Measurements from ENCODE around the gene PPP1CA. TPM values are rescaled to one million over a fixed set of nuclear protein-coding genes. Genes with fewer than 3 reads are reported as not detected.
"Not testable (repeated sequence)": the region's sequence is repeated elsewhere in the genome, so short reads cannot be mapped to it uniquely, and the experiment has no call there.

Gene PPP1CA
- total RNA-seq, 1 donor from 2014 or later: 239 TPM

DNA sequence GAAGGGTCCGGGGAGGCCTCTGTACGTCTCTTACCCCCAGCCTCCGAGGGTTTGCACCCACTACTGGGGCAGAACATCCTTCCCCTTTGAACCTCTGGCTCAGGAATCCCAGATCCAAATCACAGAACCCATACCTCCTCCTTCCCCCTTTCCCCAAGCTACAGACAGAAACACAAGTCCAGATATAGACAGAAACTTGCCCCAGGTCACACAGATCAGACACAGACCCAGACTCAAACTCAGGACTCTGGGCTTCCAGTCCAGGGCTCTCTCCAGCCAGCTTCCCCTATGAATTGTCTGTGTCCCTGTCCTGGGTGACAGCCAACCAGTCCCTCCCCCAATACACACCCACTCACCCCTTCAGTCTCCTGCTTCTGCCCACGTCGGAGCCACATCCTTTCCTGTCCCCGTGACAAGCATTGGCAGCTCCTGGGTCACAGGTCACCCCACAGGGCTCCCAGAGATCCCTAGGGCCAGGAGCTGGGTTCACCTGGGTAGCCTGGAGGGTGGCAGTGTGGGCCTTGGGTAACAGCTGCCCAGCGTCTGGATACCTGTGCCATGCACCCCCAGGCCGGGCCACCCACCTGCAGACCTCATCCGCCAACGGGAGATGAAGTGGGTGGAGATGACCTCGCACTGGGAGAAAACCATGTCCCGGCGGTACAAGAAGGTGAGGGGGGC is 3.0 kb upstream of the PPP1CA start:
- DNase-seq (ENCODE audit: low read depth, low spot score): no peak

DNA sequence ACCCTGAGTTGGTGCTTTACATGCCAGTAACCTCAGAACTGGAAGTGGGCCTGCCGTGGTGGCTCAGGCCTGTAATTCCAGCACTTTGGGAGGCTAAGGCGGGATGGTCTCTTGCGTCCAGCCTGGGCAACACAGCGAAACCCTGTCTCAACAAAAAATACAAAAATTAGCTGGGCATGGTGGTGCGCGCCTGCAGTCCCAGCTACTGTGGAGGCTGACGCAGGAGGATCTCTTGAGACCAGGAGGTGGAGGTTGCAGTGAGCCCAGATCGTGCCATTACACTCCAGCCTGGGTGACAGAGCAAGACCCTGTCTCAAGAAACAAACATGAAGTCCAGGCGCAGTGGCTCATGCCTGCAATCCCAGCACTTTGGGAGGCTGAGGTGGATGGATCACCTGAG is 1.4 kb upstream of the PPP1CA start:
- DNase-seq (ENCODE audit: low read depth, low spot score): not testable (repeated sequence)

DNA sequence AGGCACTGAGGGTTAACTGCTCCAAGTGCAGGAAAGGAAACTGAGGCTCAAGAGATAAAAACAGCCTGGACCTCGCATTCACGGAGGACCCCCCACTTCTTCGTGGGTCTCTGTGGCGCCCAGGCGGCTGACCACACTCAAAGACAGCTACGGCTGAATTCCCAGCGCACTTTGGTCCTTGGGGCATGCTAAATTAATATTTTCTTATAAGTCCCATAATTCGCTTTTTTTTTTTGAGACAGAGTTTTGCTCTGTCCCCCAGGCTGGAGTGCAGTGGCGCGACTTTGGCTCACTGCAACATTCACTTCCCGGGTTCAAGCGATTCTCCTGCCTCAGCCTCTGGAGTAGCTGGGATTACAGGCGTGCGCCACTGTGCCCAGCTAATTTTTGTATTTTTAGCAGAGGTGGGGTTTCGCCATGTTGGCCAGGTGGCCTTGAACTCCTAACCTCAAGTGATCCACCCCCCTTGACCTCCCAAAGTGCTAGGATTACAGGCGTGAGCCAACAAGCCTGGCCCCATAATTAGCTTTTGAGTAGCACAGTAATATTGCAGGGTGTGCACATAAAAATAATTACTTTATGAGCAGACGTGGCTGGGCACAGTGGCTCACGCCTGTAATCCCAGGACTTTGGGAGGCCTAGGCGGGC is 658 bp upstream of the PPP1CA start:
- DNase-seq (ENCODE audit: low read depth, low spot score): not testable (repeated sequence)

DNA sequence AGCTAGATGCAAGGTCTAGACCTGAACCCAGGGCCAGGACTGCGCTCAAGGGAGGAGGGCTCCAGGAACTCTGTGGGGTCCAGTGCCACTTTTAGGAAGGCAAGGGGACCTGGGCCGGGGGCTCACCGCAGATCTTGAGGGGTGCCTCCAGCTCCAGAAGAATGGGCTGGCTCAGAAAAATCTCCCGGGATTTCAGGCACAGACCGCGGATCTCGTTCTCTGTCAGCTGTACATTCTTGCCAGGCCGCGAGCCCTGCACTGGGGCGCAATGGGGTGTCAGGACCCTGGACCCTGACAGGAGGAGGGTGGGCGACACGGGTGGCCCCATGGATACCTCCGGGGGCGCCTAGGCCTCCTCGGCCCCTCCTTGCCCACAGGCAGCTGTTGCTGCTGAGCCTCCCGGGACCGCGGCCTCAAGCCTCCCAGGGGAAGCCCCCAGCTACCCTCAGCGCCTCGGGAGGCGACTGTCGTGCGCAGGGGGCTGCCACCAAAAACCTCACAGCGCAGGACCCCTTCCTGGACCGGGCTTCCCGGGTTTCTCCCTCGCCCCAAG is 640 bp downstream of the PPP1CA start:
- no peak for DNase-seq (ENCODE audit: low read depth, low spot score)

DNA sequence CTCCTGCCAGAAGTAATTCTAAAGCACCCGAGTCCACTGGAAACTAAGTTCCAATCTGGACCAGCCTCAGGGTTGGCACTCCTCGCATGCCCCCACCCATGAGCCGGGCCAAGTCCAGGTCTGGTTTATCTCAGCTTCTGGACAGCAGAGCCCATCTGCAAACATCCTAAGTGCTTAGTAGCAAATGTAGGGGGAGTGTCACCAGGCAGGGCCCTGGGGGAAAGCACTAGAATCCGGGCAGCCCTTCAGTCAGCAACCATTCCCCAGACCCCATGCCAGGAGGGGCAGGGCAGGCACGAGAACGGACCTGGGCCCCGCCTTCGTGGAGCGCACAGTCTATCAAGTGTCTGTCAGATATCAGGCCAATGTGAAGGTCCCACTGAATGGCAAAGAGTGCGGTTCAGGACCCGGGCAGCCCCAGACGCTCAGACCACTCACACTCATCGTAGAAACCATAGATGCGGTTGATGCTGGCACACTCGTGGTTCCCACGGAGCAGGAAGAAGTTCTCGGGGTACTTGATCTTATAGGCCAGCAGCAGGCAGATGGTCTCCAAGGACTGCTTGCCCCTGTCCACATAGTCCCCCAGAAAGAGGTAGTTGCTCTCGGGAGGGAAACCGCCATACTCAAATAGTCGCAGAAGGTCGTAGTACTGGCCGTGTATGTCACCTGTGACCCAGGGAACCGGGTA is 1.3 kb downstream of the PPP1CA start:
- no peak for DNase-seq (ENCODE audit: low read depth, low spot score)

DNA sequence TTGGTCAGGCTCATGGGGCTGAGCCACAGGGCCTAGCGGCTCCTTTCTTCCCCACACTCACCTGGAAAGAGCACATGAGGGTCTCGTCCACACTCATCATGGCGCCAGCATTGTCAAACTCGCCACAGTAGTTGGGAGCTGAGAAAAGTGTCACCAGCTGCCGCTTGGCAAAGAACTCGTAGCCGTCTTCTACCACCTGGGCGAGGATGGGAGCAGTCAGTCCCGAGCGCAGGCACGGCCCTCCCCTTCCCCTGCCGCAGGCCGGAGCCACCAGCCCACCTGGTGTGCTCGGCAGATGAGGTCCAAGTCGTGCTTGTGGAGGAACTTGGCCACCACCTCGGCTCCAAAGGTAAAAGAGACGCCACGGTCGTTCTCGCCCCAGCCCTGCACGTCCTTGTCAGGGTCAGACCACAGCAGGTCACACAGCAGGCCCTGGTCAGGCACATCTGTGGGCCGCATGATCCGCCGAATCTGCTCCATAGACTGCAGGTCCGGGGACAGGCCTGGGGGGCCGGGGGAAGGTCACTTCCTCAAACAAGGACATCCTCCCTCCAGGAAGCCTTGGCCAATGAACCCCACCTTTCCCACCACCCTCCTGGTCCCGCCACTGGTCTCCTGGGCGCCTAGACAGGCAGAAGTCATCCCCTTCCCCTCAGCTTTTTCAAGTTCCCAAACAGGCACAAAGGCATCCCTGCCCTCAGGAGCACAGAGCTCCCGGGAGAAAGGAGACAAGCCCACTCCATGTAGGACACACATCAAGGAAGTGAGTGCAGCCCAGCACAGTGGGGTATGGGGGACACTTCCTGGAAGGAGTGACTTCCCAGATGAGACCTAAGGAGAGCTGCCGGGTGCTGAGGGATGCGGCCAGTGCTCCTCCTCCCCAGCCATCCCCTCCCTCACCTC is 2.7 kb downstream of the PPP1CA start:
- no peak for DNase-seq (ENCODE audit: low read depth, low spot score)

DNA sequence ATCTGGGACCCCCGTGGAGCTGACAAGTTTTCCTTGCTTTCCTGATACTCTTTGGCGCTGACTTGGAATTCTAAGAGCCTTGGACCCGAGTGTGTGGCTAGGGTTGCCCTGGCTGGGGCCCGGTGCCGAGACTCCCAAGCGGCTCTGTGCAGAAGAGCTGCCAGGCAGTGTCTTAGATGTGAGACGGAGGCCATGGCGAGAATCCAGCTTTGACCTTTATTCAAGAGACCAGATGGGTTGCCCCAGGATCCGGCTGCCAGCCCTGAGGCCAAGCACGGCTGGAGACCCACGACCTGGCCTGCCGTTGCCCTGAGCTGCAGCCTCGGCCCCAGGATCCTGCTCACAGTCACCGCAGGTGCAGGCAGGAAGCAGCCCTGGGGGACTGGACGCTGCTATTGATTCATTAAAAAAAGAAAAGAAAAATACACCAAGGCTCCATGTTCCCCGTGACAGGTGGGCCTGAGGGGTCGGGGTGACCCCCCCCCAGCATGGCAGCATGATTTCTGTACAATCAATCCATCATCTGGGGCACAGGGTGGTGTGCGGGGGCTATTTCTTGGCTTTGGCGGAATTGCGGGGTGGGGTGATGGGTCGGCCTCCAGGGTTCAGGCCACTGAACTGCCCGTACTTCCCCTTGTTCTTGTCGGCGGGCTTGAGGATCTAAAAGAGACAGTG is 3.5 kb downstream of the PPP1CA start:
- DNase-seq (ENCODE audit: low read depth, low spot score): no peak

DNA sequence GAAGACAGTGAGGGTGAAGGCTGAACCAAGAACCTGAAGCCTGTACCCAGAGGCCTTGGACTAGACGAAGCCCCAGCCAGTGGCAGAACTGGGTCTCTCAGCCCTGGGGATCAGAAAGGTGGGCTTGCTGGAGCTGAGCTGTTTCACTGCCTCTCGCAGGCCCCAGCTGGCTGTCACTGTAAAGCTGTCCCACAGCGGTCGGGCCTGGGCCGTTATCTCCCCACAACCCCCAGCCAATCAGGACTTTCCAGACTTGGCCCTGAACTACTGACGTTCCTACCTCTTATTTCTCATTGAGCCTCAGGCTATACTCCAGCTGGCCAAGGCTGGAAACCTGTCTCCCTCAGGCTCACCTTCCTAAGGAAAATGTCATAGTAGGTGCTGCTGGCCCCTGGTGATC is 4.1 kb downstream of the PPP1CA start:
- DNase-seq (ENCODE audit: low read depth, low spot score): no peak

DNA sequence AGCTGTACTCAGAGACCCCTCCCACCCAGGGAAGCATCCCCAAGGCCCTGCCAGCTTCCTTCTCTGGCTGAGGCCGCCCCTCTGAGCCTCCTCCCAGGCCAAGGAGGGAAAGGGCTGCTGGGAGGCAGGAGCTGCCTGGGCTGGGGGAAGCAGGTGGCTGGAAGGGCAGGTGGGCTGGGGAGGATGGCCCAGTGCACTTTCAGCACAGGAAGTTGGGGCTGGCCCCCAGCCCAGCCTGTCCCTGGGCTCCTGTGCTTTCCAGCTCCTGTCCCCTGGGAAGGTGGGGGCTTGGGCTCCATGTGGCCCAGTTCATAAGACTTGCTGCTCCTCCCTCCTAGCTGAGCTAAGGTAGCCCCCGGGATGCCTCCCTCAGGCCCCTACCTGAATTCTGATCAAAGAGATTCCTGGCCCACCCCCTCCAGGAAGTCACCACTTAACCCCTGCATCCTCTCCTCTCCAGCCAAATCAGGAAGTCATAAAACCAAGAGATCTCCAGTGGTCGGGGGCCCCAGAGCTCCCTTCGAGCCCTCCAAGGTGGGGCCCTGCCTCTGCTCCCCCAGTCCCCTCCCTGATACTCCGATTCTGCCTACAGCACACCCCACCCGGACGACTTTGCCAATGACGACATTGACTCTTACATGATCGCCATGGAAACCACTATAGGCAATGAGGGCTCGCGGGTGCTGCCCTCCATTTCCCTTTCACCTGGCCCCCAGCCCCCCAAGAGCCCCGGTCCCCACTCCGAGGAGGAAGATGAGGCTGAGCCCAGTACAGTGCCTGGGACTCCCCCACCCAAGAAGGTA is 4.9 kb downstream of the PPP1CA start:
- DNase-seq (ENCODE audit: low read depth, low spot score): no peak

DNA sequence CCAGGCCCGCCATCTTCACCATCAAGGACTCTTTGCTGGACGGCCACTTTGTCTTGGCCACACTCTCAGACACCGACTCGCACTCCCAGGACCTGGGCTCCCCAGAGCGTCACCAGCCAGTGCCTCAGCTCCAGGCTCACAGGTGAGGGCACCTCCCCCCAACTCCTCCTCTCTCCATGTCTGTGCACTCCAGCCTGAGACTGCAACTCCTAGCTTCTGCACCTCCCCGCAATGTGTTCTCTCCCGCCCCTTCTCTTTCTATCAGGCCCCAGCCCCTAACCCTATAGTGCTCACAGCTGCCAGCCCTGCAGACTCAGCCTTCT is 5.4 kb downstream of the PPP1CA start:
- DNase-seq (ENCODE audit: low read depth, low spot score): no peak

DNA sequence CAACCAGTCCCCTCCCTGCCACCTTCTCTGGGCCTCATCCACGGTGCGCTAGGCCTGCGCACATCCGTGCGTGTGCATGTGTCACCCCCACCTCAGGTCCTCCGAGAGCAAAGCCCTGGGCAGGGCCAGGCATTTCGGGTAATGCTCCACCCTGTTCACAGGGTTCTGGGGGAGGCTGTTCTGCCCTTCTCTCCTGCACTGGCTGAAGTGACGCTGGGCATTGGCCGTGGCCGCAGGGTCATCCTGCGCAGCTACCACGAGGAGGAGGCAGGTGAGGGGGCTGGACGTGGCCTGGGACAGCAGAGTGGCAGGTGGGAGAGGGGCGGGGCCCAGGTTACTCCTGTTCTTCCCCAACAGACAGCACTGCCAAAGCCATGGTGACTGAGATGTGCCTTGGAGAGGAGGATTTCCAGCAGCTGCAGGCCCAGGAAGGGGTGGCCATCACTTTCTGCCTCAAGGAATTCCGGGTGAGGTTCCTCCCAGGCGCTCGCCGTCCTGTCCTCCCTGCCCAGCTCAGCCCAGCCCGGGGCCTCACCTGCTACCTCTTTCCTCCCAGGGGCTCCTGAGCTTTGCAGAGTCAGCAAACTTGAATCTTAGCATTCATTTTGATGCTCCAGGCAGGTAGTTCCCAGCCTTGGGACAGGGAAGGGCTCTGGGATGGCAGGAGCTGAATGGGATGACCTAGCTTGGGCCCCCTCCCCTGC is 6.0 kb downstream of the PPP1CA start:
- DNase-seq (ENCODE audit: low read depth, low spot score): no peak

DNA sequence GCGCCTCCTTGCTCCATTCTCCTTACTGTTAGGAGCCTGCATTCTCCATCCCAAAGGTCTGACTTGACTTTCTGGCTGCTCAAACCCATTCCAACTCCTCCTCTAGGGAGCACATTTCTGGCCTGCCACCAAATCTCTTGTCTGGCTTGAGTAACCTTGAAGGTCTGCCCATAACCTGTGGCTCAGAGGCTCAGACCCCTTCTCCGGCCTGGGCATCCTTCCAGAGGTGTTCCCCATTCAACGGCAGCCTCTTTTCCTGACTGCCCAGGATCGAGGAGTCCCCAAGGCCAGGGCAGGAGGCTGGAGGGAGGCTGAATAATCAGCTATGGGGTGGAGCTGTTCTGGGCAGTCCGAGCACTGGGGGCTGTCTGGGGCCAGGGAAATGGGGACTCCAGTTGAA is 7.7 kb downstream of the PPP1CA start:
- DNase-seq (ENCODE audit: low read depth, low spot score): no peak

DNA sequence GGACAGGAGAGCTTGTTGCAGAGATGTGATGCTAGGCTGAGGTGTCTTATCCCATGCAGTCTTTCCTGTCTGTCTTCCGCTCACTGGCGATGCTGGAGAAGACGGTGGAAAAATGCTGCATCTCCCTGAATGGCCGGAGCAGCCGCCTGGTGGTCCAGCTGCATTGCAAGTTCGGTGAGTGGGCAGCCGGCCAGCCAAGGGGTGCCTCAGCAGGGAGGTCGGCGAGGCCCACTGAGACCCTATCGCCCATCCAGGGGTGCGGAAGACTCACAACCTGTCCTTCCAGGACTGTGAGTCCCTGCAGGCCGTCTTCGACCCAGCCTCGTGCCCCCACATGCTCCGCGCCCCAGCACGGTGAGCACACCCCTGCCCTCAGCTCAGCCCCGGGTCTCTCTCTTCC is 8.2 kb downstream of the PPP1CA start:
- DNase-seq (ENCODE audit: low read depth, low spot score): no peak

DNA sequence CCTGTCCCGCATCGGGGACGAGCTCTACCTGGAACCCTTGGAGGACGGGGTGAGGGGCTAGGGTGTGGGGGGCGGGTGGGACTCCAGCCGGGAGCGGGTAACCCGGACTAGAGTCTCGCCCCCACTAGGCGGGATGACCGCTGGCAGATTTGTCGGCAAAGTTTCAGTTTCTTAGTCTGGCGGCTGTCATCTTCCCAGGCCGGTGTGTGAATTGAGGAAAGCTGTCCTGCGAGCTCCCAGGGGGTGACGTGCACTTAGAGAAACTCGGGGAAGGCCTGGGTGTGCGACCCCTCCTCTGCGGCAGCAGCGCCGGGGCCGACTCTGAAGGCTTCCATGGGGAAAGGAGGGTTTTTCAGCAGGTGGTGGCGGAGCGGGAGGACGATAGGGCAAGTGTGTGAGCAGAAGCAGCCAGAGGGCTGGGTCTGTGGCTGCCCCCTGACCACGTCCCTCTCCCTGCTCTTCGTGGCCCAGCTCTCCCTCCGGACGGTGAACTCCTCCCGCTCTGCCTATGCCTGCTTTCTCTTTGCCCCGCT is 9.4 kb downstream of the PPP1CA start:
- DNase-seq (ENCODE audit: low read depth, low spot score): no peak

DNA sequence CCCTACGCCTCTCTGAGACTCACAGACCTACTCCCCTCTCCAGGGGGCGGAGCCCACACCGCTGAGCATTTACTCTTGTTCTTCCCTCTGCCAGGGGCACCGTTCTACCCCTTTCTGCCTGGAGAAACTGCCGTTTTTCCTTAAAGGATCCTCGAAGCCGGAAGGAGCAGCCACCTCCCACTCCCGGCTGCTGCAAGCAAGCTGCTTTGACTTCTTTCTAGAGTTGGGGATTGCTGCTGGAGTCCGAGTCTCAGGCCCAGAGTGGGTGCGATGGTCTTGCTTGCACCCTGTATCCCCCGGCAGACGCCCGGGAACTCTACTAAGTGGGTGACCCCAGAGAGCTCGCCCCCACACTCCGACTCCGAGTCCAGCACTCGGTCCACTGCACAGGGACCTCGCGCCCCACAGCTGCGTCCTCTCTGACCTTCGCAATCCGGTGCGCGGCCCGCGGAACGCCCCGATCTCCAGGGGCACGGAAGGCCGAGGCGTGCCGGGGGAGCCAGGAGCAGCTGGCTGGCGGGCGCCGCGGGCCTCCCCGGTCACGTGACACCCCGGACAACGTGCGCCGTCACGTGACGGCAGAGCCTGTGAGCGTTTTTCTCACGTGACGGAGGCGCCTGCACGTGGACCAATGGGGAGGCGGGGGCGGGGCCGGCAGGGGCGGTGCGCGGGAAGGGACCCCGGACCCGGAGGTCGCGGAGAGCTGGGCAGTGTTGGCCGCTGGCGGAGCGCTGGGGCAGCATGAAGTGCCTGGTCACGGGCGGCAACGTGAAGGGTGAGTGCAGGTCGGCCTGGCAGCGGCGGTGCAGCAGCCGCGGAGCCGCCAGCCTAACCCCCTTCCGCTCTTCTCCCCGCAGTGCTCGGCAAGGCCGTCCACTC is 10.1 kb downstream of the PPP1CA start, which contains the start of gene RAD9A:
Gene RAD9A (plus strand): TSS at position 683 of the 879 bp plus-strand sequence. CDS start 59 bp downstream, at position 742.
- peak; percentile 71 for DNase-seq (ENCODE audit: low read depth, low spot score)

DNA sequence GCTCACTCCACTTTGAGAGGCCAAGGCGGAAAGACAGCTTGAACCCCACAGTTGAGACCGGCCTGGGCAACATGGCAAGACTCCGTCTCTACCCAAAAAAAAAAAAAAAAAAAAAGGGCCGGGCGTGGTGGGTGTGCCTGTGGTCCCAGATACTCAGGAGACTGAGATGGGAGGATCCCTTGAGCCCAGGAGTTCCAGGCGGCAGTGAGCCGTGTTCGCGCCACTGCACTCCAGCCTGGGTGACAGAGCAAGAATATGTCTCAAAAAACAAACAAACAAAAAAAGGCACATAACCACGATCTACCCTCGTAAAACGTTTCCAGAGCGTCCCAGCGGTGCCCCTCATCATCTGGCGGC is 10.7 kb downstream of the PPP1CA start:
- no peak for DNase-seq (ENCODE audit: low read depth, low spot score)

DNA sequence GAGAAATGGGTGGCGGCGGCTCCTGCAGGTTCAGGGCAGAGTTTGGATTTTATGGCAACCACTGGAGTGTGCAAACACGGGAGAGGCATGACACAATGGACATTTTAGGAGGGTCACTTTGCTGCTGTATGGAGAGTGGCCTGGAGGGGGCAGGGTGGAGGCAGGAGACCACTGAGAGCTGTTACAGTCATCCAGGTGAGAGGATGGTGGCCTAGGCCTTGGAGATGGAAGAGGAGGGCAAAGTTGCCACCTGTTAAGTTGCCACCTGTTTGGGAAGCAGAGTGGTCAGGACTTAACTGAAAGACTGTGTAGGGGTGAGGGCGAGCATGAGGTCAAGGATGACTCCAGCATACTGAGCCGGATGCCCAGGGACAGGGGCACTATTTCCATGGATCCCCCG is 12.2 kb downstream of the PPP1CA start:
- no peak for DNase-seq (ENCODE audit: low read depth, low spot score)

DNA sequence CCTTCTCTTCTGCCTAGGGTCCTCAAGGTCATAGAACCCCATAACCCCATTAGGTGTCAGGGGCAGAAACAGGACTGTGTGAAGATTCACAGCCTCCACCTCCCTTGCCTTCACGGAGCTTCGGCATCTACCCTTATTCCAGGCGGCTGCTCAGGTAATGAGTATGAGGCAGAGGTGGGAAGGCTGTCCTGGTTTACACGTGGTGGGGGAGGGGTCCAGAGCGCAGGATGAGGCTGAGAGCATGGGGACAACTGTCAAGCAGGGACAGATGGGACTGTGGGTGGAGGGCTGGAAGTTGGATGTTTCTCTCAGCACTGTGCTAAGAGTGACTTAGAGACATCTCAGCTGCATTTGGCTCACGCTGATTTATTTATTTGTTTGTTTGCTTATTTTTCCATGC is 14.1 kb downstream of the PPP1CA start:
- no peak for DNase-seq (ENCODE audit: low read depth, low spot score)
